SK-N-MC (cell line): ENCODE measurements around the gene RAB3IP.

Experiments used
- EZH2 ChIP-seq: fragments of 200-600 bp; sonication (generic); IDR thresholded peaks from one replicate; pipeline ENCODE4 v1.6.1; 2017; ENCODE audit warnings: antibody characterized with exemption
- POLR2AphosphoS5 ChIP-seq: IDR thresholded peaks from 2 replicates; pipeline ENCODE4 v1.6.1; 2012; ENCODE audit warnings: mild to moderate bottlenecking, low read depth, low read length, borderline replicate concordance

DNA sequence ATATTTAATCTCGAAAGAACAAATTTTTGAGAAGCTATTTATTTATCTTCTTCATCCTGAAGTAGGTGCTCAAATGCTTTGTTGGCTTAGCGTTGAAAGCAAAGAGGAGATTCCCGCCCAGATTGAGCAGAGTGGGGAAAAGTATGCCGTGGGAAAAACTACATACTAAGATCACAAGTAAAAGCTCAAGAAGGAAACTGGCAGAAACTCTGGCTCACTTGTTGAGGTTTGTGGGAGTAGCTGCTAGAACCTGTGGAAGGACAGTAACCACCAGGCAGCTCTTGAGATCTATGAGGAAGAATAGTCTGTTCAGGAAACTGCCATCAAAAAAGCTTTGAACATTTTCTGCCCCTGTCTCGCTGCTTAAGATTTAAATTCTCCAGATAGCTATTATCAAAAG lies 90.2 kb downstream of the RAB3IP start:
- TF ChIP-seq EZH2 (no peak), POLR2AphosphoS5 (no peak)
